SK-N-SH treated with all-trans-retinoic acid at 6 μM for 48 hours (cell line): ENCODE results near the gene CELF4.

Source experiments
- ATAC-seq: fragments of 200-7000 bp; cut with Tn5 transposase; 3 replicates; pipeline ENCODE4 v1.9.1; 2020; ENCODE audit warnings: mild to moderate bottlenecking, moderate library complexity
- BACH2 ChIP-seq: fragments of 250-450 bp; sonication (Bioruptor Pico); IDR thresholded peaks from 2 replicates; pipeline ENCODE4 v1.9.0; 2021; ENCODE audit warnings: mild to moderate bottlenecking, borderline replicate concordance
- CSDC2 ChIP-seq: fragments of 250-450 bp; sonication (Bioruptor Pico); IDR thresholded peaks from 2 replicates; pipeline ENCODE4 v1.5.0; 2020; ENCODE audit warnings: mild to moderate bottlenecking, moderate library complexity
- ESRRG ChIP-seq: fragments of 250-450 bp; sonication (Bioruptor Pico); IDR thresholded peaks from 2 replicates; pipeline ENCODE4 v1.6.1; 2021; ENCODE audit warnings: mild to moderate bottlenecking
- GLIS3 ChIP-seq: fragments of 250-450 bp; sonication (Bioruptor Pico); IDR thresholded peaks from 2 replicates; pipeline ENCODE4 v1.5.0; 2020; ENCODE audit warnings: mild to moderate bottlenecking, moderate library complexity
- ISL1 ChIP-seq: fragments of 250-450 bp; sonication (Bioruptor Pico); IDR thresholded peaks from 2 replicates; pipeline ENCODE4 v2.1.2; 2022; ENCODE audit warnings: mild to moderate bottlenecking, moderate library complexity
- OSR1 ChIP-seq: fragments of 250-450 bp; sonication (Bioruptor Pico); IDR thresholded peaks from 2 replicates; pipeline ENCODE4 v1.8.0; 2022; ENCODE audit warnings: moderate library complexity, mild to moderate bottlenecking, inconsistent platforms
- PPARA ChIP-seq: fragments of 250-450 bp; sonication (Bioruptor Pico); IDR thresholded peaks from 2 replicates; pipeline ENCODE4 v1.5.0; 2020; ENCODE audit warnings: mild to moderate bottlenecking, borderline replicate concordance
- RARB ChIP-seq: fragments of 250-450 bp; sonication (Bioruptor Pico); IDR thresholded peaks from 2 replicates; pipeline ENCODE4 v1.8.0; 2021; ENCODE audit warnings: mild to moderate bottlenecking, moderate library complexity
- SNAI2 ChIP-seq: fragments of 250-450 bp; sonication (Bioruptor Pico); IDR thresholded peaks from 2 replicates; pipeline ENCODE4 v1.5.0; 2020; ENCODE audit warnings: mild to moderate bottlenecking, moderate library complexity
- TCF4 ChIP-seq: fragments of 250-450 bp; sonication (Bioruptor Pico); IDR thresholded peaks from 2 replicates; pipeline ENCODE4 v1.8.0; 2021; ENCODE audit warnings: mild to moderate bottlenecking, moderate library complexity, borderline replicate concordance
- TOX ChIP-seq: fragments of 250-450 bp; sonication (Bioruptor Pico); IDR thresholded peaks from 2 replicates; pipeline ENCODE4 v1.8.0; 2021; ENCODE audit warnings: mild to moderate bottlenecking, moderate library complexity, borderline replicate concordance
- ZFP3 ChIP-seq: fragments of 250-450 bp; sonication (Bioruptor Pico); IDR thresholded peaks from 2 replicates; pipeline ENCODE4 v1.5.0; 2020; ENCODE audit warnings: mild to moderate bottlenecking, moderate library complexity
- ZFP30 ChIP-seq: fragments of 450-650 bp; formaldehyde crosslinking; IDR thresholded peaks from 2 replicates; pipeline ENCODE4 v1.5.0; 2022; ENCODE audit warnings: mild to moderate bottlenecking, moderate library complexity
- ZNF565 ChIP-seq: fragments of 450-650 bp; formaldehyde crosslinking; conservative IDR thresholded peaks from 2 replicates; pipeline ENCODE4 v1.5.0; 2020; ENCODE audit warnings: low read depth, mild to moderate bottlenecking, moderate library complexity
- ZNF70 ChIP-seq: fragments of 450-650 bp; formaldehyde crosslinking; IDR thresholded peaks from 2 replicates; pipeline ENCODE4 v1.5.0; 2020; ENCODE audit warnings: mild to moderate bottlenecking, moderate library complexity
- ZNF8 ChIP-seq: fragments of 450-650 bp; formaldehyde crosslinking; IDR thresholded peaks from 2 replicates; pipeline ENCODE4 v1.5.0; 2020; ENCODE audit warnings: mild to moderate bottlenecking, moderate library complexity
- TF ChIP-seq, protein P1 (sequence below): fragments of 250-450 bp; sonication (Bioruptor Pico); IDR thresholded peaks from 2 replicates; pipeline ENCODE4 v1.8.0; 2020; ENCODE audit warnings: mild to moderate bottlenecking, moderate library complexity, borderline replicate concordance
- TF ChIP-seq, protein P2 (sequence below): fragments of 250-450 bp; sonication (Bioruptor Pico); IDR thresholded peaks from 2 replicates; pipeline ENCODE4 v1.8.0; 2021; ENCODE audit warnings: low read depth, mild to moderate bottlenecking, moderate library complexity, borderline replicate concordance
- TF ChIP-seq, protein P3 (sequence below): fragments of 250-450 bp; sonication (Bioruptor Pico); IDR thresholded peaks from 2 replicates; pipeline ENCODE4 v1.5.0; 2020; ENCODE audit warnings: mild to moderate bottlenecking, moderate library complexity
- TF ChIP-seq, protein P4 (sequence below): fragments of 250-450 bp; sonication (Bioruptor Pico); IDR thresholded peaks from 2 replicates; pipeline ENCODE4 v1.5.1; 2021; ENCODE audit warnings: mild to moderate bottlenecking, moderate library complexity

Gene CELF4

DNA sequence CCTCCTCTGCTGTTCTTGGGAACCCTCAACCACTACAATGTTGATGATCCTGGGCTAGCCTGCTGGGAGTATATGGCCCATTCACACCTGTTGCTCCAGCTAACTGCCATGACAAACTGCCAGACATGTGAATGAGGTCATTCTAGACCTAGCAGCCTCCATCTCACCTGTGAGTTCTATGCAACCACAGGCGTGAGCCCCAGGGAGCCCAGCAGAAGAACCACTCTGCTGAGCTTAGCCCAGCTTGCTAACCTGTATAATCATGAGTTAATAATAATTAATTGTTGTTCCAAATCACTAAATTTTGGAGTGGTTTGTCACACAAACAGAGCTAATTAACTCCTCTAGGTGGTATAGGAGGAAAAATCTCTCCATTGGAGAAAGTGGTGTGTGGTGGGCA lies 24.7 kb upstream of the CELF4 start:
- no peak for TF ChIP-seq OSR1 (CRISPR knock-in tag)
- TF ChIP-seq, protein P1, sequence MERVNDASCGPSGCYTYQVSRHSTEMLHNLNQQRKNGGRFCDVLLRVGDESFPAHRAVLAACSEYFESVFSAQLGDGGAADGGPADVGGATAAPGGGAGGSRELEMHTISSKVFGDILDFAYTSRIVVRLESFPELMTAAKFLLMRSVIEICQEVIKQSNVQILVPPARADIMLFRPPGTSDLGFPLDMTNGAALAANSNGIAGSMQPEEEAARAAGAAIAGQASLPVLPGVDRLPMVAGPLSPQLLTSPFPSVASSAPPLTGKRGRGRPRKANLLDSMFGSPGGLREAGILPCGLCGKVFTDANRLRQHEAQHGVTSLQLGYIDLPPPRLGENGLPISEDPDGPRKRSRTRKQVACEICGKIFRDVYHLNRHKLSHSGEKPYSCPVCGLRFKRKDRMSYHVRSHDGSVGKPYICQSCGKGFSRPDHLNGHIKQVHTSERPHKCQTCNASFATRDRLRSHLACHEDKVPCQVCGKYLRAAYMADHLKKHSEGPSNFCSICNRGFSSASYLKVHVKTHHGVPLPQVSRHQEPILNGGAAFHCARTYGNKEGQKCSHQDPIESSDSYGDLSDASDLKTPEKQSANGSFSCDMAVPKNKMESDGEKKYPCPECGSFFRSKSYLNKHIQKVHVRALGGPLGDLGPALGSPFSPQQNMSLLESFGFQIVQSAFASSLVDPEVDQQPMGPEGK (CRISPR knock-in tag), result no peak
- no peak for TF ChIP-seq RARB
- TF ChIP-seq, protein P2, sequence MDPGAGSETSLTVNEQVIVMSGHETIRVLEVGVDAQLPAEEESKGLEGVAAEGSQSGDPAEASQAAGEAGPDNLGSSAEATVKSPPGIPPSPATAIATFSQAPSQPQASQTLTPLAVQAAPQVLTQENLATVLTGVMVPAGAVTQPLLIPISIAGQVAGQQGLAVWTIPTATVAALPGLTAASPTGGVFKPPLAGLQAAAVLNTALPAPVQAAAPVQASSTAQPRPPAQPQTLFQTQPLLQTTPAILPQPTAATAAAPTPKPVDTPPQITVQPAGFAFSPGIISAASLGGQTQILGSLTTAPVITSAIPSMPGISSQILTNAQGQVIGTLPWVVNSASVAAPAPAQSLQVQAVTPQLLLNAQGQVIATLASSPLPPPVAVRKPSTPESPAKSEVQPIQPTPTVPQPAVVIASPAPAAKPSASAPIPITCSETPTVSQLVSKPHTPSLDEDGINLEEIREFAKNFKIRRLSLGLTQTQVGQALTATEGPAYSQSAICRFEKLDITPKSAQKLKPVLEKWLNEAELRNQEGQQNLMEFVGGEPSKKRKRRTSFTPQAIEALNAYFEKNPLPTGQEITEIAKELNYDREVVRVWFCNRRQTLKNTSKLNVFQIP (CRISPR knock-in tag), result no peak
- TF ChIP-seq, protein P3, sequence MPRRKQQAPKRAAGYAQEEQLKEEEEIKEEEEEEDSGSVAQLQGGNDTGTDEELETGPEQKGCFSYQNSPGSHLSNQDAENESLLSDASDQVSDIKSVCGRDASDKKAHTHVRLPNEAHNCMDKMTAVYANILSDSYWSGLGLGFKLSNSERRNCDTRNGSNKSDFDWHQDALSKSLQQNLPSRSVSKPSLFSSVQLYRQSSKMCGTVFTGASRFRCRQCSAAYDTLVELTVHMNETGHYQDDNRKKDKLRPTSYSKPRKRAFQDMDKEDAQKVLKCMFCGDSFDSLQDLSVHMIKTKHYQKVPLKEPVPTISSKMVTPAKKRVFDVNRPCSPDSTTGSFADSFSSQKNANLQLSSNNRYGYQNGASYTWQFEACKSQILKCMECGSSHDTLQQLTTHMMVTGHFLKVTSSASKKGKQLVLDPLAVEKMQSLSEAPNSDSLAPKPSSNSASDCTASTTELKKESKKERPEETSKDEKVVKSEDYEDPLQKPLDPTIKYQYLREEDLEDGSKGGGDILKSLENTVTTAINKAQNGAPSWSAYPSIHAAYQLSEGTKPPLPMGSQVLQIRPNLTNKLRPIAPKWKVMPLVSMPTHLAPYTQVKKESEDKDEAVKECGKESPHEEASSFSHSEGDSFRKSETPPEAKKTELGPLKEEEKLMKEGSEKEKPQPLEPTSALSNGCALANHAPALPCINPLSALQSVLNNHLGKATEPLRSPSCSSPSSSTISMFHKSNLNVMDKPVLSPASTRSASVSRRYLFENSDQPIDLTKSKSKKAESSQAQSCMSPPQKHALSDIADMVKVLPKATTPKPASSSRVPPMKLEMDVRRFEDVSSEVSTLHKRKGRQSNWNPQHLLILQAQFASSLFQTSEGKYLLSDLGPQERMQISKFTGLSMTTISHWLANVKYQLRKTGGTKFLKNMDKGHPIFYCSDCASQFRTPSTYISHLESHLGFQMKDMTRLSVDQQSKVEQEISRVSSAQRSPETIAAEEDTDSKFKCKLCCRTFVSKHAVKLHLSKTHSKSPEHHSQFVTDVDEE, result no peak
- no peak for TF ChIP-seq TOX (CRISPR knock-in tag)
- TF ChIP-seq ZFP3, result no peak
- no peak for TF ChIP-seq ZNF8
- no peak for TF ChIP-seq ESRRG (CRISPR knock-in tag)
- TF ChIP-seq, protein P4, sequence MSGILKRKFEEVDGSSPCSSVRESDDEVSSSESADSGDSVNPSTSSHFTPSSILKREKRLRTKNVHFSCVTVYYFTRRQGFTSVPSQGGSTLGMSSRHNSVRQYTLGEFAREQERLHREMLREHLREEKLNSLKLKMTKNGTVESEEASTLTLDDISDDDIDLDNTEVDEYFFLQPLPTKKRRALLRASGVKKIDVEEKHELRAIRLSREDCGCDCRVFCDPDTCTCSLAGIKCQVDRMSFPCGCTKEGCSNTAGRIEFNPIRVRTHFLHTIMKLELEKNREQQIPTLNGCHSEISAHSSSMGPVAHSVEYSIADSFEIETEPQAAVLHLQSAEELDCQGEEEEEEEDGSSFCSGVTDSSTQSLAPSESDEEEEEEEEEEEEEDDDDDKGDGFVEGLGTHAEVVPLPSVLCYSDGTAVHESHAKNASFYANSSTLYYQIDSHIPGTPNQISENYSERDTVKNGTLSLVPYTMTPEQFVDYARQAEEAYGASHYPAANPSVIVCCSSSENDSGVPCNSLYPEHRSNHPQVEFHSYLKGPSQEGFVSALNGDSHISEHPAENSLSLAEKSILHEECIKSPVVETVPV (CRISPR knock-in tag), result no peak
- TF ChIP-seq ZNF565 (CRISPR knock-in tag), result no peak
- TF ChIP-seq PPARA (CRISPR knock-in tag), result no peak
- TF ChIP-seq SNAI2 (CRISPR knock-in tag), result no peak
- TF ChIP-seq ISL1 (CRISPR knock-in tag), result no peak
- ATAC-seq, result no peak

DNA sequence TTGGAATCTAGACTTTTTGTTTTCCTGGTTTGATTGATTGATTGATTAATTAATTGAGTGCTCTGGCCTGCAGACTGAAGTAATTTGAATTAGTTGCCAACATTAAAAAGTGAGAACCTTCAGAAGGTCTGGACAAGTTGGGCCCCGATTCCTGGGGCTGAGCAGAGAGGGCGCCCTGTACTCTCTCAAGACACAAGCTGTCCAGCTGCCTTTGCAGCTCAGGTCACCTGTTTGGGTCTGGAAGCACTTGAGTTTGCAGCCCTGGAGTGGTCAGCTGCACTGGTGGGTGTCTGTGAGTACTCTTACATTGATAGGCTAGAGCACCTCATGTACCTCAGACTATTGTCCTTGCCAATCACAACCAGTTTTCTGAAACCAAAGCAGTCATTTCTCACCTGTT lies 22.7 kb upstream of the CELF4 start:
- ATAC-seq, result no peak

More for the DNA sequence above, 22.7 kb upstream of the CELF4 start:
- TF ChIP-seq TCF4 (CRISPR knock-in tag) (no peak), ISL1 (CRISPR knock-in tag) (no peak), CSDC2 (CRISPR knock-in tag) (no peak), BACH2 (CRISPR knock-in tag) (no peak), OSR1 (CRISPR knock-in tag) (no peak), GLIS3 (no peak), ZNF70 (CRISPR knock-in tag) (no peak), ZFP30 (CRISPR knock-in tag) (no peak)
- TF ChIP-seq, protein P1 (CRISPR knock-in tag), result no peak
- TF ChIP-seq, protein P3, result no peak
- TF ChIP-seq, all 23 proteins: peak for 0
